Breast epithelium (tissue), 4 donors: Measurements from ENCODE around the gene MAP3K15. TPM values are rescaled to one million over a fixed set of nuclear protein-coding genes. Genes with fewer than 3 reads are reported as not detected.

Source experiments
- DNase-seq, 2 donors: peaks; one replicate each; pipeline ENCODE4 v3.0.0-alpha.2; 2019; ENCODE audit warnings: low spot score in 2 of 2
- H3K27ac ChIP-seq, 2 donors: fragments of 200-600 bp; sonication (generic) in 1 of 2; one replicate each; pipeline ENCODE4 v1.5.1; 2016 to 2019; ENCODE audit warnings: mild to moderate bottlenecking in 1 of 2
- H3K27me3 ChIP-seq, 2 donors: fragments of 200-600 bp; sonication (generic) in 1 of 2; one replicate each; pipeline versions ENCODE4 v1.5.1 to v1.6.0; 2017 to 2019; ENCODE audit warnings: control low read depth in 1 of 2, mild to moderate bottlenecking in 1 of 2
- H3K36me3 ChIP-seq: fragments of 200-600 bp; one replicate; pipeline ENCODE4 v1.5.1; 2019
- H3K4me1 ChIP-seq, 2 donors: fragments of 200-600 bp; sonication (generic); one replicate each; pipeline ENCODE4 v1.5.1; 2016 to 2019; ENCODE audit warnings: control low read depth in 1 of 2
- H3K4me3 ChIP-seq, 3 donors: fragments of 200-600 bp; sonication (generic); 1 replicate in 2 of 3; 2 replicates in 1 of 3; pipeline ENCODE4 v1.5.1; 2016 to 2019; ENCODE audit warnings: mild to moderate bottlenecking in 3 of 3, moderate library complexity in 2 of 3
- H3K9me3 ChIP-seq, 2 donors: fragments of 200-600 bp; sonication (generic) in 1 of 2; one replicate each; pipeline ENCODE4 v1.5.1; 2016 to 2019; ENCODE audit warnings: control low read depth in 1 of 2
- POLR2A ChIP-seq: fragments of 450-650 bp; IDR thresholded peaks from one replicate; pipeline ENCODE4 v1.6.1; 2016; ENCODE audit warnings: antibody characterized with exemption, mild to moderate bottlenecking, moderate library complexity
- POLR2AphosphoS5 ChIP-seq, 3 donors: sonication (generic); formaldehyde crosslinking; IDR thresholded peaks; one replicate each; pipeline ENCODE4 v1.6.1; 2017; ENCODE audit warnings: antibody characterized with exemption in 3 of 3
- intact Hi-C: fragments of 100-400 bp; cut with DNase I; formaldehyde crosslinking; loops from one replicate; pipeline ENCODE4 v1.15.1; 2023; ENCODE audit warnings: low total_unique reads
- total RNA-seq, 3 donors: library from RNA; depleted of rRNA; stranded (reverse); fragments of >200 nt; gene quantifications; one replicate each; pipeline ENCODE4 v1.1.0, GENCODE V29; 2016
- TF ChIP-seq, protein P1 (sequence below), 3 donors: fragments of 450-650 bp; IDR thresholded peaks; one replicate each; pipeline ENCODE4 v1.5.1; 2016 to 2017; ENCODE audit warnings: antibody characterized with exemption in 3 of 3, mild to moderate bottlenecking in 3 of 3, moderate library complexity in 3 of 3

The MAP3K15 gene
- total RNA-seq, 3 donors from 2014 or later = not detected

- Histone ChIP-seq H3K27me3 (peaks cover 0 to 9% of the 10 kb centered on the region in 2 donors), H3K4me3 (no peak overlapping the region), H3K4me1 (no peaks in the 10 kb centered on the region), H3K36me3 (no peaks in the 10 kb centered on the region), H3K9me3 (peaks cover 0 to 13% of the 10 kb centered on the region in 2 donors), H3K27ac (no peak overlapping the region)
- no peak for DNase-seq
- intact Hi-C loops = no loop called here
- no peak for TF ChIP-seq POLR2A
- TF ChIP-seq POLR2AphosphoS5 (IDR thresholded peaks at IDR 0.05) = no peak
- TF ChIP-seq, protein P1, sequence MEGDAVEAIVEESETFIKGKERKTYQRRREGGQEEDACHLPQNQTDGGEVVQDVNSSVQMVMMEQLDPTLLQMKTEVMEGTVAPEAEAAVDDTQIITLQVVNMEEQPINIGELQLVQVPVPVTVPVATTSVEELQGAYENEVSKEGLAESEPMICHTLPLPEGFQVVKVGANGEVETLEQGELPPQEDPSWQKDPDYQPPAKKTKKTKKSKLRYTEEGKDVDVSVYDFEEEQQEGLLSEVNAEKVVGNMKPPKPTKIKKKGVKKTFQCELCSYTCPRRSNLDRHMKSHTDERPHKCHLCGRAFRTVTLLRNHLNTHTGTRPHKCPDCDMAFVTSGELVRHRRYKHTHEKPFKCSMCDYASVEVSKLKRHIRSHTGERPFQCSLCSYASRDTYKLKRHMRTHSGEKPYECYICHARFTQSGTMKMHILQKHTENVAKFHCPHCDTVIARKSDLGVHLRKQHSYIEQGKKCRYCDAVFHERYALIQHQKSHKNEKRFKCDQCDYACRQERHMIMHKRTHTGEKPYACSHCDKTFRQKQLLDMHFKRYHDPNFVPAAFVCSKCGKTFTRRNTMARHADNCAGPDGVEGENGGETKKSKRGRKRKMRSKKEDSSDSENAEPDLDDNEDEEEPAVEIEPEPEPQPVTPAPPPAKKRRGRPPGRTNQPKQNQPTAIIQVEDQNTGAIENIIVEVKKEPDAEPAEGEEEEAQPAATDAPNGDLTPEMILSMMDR (IDR thresholded peaks at IDR 0.05) = no peak
Measured at GRCh38 chrX:19326567-19326966, 188.7 kb downstream of the MAP3K15 start.

Other genes starting within 250 kb of the MAP3K15 start
- gene PDHA1, start 171.6 kb downstream of the MAP3K15 start, total RNA-seq = 10 to 100 TPM; 54.7 to 58.4 (median 55.7) TPM